OCI-LY3 (cell line): Measurements from ENCODE around the gene LRRC17.

Experiments used
- H2AFZ ChIP-seq: fragments of 200-600, 300-600 bp; shearing (Covaris generic); 2 replicates; pipeline ENCODE4 v1.6.0; 2014; ENCODE audit warnings: antibody characterized with exemption, low read depth, low read length
- H3K27ac ChIP-seq: fragments of 200-600, 300-600 bp; sonication (generic); 2 replicates; pipeline ENCODE4 v1.5.1; 2014; ENCODE audit warnings: mild to moderate bottlenecking, low read length, moderate library complexity, mixed read lengths
- H3K27me3 ChIP-seq: fragments of 200-600, 300-600 bp; sonication (generic); 2 replicates; pipeline ENCODE4 v1.6.1; 2014; ENCODE audit warnings: low read depth, low read length, mixed read lengths
- H3K36me3 ChIP-seq: fragments of 200-600, 300-600 bp; sonication (generic); replicated peaks from 2 replicates; pipeline ENCODE3; 2014; ENCODE audit warnings: low read depth, low read length, mixed read lengths
- H3K4me1 ChIP-seq: fragments of 300-600, 200-600 bp; sonication (generic); 2 replicates; pipeline ENCODE4 v1.6.1; 2014; ENCODE audit warnings: low read length, mixed read lengths
- H3K4me2 ChIP-seq: fragments of 200-600, 300-600 bp; sonication (generic); 2 replicates; pipeline ENCODE4 v1.6.1; 2014; ENCODE audit warnings: low read length, mixed read lengths
- H3K4me3 ChIP-seq: fragments of 300-600, 200-600 bp; sonication (generic); 2 replicates; pipeline ENCODE4 v1.5.1; 2014; ENCODE audit warnings: antibody characterized with exemption, mild to moderate bottlenecking, low read length, moderate library complexity
- H3K79me2 ChIP-seq: fragments of 300-600, 200-600 bp; shearing (Covaris generic); 2 replicates; pipeline ENCODE4 v1.6.1; 2014; ENCODE audit warnings: mild to moderate bottlenecking, low read length, mixed read lengths
- H3K9ac ChIP-seq: fragments of 300-600, 200-600 bp; shearing (Covaris generic); 2 replicates; pipeline ENCODE4 v1.6.0; 2014; ENCODE audit warnings: mild to moderate bottlenecking, low read length, moderate library complexity
- H3K9me3 ChIP-seq: fragments of 200-600, 300-600 bp; shearing (Covaris generic); 2 replicates; pipeline ENCODE4 v1.6.1; 2014; ENCODE audit warnings: low read length, mixed read lengths; ENCODE audit not compliant: insufficient read depth
- H4K20me1 ChIP-seq: fragments of 200-600, 300-600 bp; sonication (generic); 2 replicates; pipeline ENCODE4 v1.6.1; 2016; ENCODE audit warnings: low read length, mixed read lengths; ENCODE audit not compliant: insufficient read depth
- EZH2phosphoT487 ChIP-seq: fragments of 200-600 bp; shearing (Covaris generic); IDR thresholded peaks from 2 replicates; pipeline ENCODE4 v1.6.1; 2018; ENCODE audit warnings: antibody characterized with exemption, mixed run types, low read depth
- TF ChIP-seq, protein P1 (sequence below): fragments of 200-600, 300-600 bp; sonication (generic); IDR thresholded peaks from 2 replicates; pipeline ENCODE4 v1.5.1; 2014; ENCODE audit warnings: antibody characterized with exemption, low read length, low read depth

LRRC17 gene

GRCh38 chr7:102918845-102919244 lies 6.0 kb downstream of the LRRC17 start:
- TF ChIP-seq EZH2phosphoT487 = no peak
- TF ChIP-seq, protein P1, sequence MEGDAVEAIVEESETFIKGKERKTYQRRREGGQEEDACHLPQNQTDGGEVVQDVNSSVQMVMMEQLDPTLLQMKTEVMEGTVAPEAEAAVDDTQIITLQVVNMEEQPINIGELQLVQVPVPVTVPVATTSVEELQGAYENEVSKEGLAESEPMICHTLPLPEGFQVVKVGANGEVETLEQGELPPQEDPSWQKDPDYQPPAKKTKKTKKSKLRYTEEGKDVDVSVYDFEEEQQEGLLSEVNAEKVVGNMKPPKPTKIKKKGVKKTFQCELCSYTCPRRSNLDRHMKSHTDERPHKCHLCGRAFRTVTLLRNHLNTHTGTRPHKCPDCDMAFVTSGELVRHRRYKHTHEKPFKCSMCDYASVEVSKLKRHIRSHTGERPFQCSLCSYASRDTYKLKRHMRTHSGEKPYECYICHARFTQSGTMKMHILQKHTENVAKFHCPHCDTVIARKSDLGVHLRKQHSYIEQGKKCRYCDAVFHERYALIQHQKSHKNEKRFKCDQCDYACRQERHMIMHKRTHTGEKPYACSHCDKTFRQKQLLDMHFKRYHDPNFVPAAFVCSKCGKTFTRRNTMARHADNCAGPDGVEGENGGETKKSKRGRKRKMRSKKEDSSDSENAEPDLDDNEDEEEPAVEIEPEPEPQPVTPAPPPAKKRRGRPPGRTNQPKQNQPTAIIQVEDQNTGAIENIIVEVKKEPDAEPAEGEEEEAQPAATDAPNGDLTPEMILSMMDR = no peak
- no peak overlapping the region for H2AFZ ChIP-seq

DNA sequence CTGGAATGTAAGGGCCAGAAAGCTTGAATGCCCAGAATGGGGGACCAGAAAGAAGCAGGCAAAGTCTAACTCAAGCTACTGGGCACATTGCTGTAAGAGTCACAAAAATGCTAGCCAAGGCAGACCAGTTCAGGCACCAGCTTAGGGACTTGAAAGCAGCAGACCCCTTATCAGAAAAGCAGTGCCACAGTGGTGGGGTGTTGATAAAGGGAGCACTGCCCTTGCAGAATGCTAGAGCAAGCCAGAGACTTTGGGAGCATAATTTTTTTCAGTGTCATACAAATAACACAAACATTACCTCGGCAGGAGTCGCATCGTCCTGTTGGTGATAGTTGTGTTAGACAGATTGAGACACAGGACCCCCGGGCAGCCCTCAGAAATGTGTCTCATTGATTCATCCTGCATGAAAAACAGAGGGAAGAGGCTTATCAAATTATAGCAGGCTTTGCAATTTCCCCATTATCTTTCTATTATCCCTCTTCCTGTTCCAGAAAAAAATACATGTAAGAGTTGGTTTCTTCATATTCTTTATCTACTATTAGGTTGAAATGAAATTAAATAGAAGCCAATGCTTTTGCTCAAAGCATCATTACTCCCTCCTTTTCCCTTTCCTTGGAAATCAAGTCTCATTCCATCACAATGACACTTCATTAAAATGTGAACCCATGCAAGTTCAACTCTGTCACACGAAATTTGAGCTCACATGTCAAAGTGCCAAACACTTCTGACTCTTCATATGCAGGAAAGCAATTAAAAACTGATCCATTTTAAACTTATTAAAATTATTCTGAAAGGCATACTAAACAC lies 13.4 kb downstream of the LRRC17 start:
- H3K9me3 ChIP-seq = no peaks in the 10 kb centered on the region
- H3K27me3 ChIP-seq = peaks cover 7% of the 10 kb centered on the region; the same call in 1 of the 2 replicates
- no peak overlapping the region for H3K9ac ChIP-seq
- H3K4me2 ChIP-seq = no peak overlapping the region
- no peaks in the 10 kb centered on the region for H4K20me1 ChIP-seq
- no peaks in the 10 kb centered on the region for H3K79me2 ChIP-seq
- H3K4me3 ChIP-seq = no peak overlapping the region
- no peaks in the 10 kb centered on the region for H3K4me1 ChIP-seq
- TF ChIP-seq, protein P1 = no peak
- TF ChIP-seq EZH2phosphoT487 = no peak
- no peaks in the 10 kb centered on the region for H3K36me3 ChIP-seq
- H2AFZ ChIP-seq = no peak overlapping the region
- no peak overlapping the region for H3K27ac ChIP-seq

More at GRCh38 chr7:102918845-102919244, 6.0 kb downstream of the LRRC17 start:
- Histone ChIP-seq H3K36me3 (no peaks in the 10 kb centered on the region), H3K79me2 (no peaks in the 10 kb centered on the region), H3K4me1 (no peaks in the 10 kb centered on the region), H3K27me3 (no peaks in the 10 kb centered on the region), H3K9ac (no peak overlapping the region), H3K9me3 (no peaks in the 10 kb centered on the region), H4K20me1 (no peaks in the 10 kb centered on the region), H3K27ac (no peak overlapping the region), H3K4me2 (no peak overlapping the region), H3K4me3 (no peak overlapping the region)

DNA sequence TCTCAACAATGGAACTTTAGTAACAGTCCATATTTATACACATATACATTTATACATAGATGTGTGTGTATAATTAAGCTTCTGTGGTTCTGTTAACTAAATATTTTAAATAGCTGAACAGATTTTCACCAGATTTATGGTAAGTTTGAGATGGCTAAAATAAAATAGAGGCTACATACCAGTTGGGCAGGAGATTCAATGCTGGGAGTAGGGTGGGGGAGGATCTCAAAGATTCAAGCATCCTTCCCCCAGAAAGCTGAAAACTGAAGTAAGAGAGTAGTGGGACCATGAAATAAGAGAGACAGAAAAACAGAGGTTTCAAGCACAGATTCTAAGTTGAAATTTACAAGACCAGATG lies 14.0 kb downstream of the LRRC17 start:
- no peaks in the 10 kb centered on the region for H3K4me1 ChIP-seq
- peaks cover 7% of the 10 kb centered on the region; the same call in 1 of the 2 replicates for H3K27me3 ChIP-seq
- no peaks in the 10 kb centered on the region for H3K36me3 ChIP-seq
- H2AFZ ChIP-seq = no peak overlapping the region
- H3K27ac ChIP-seq = no peak overlapping the region
- no peak overlapping the region for H3K9ac ChIP-seq
- TF ChIP-seq, protein P1 = no peak
- H4K20me1 ChIP-seq = no peaks in the 10 kb centered on the region
- H3K4me3 ChIP-seq = no peak overlapping the region
- no peaks in the 10 kb centered on the region for H3K9me3 ChIP-seq
- H3K79me2 ChIP-seq = no peaks in the 10 kb centered on the region
- H3K4me2 ChIP-seq = no peak overlapping the region

DNA sequence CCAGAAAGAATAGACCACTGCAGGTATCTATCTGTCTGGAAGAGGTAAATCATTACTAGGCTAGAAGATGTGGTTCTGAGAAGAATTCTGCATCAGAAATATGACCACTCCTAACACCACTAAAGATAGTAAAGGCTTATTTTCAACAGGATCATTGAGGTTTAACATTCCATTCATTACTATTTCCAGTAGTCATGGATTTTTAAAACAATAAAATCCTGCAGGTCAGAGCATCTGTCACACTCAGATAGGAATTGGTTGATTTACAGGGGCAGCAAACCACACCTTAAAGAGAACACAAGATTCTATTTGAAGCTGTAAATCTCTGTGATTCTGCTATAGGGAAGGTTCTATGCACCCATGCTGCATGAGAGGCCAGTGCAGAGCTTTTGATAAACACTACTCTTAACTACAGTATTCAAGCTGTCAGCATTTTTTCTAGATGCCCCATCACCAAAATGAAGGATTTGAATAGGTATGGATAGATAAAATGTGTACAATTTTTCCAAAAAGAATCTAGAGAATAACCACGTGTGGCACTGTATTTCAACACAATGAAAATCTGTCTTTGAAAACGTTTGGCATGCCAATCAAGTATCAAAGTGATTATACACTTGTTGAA lies 14.6 kb downstream of the LRRC17 start:
- H3K4me2 ChIP-seq = no peak overlapping the region
- H3K27ac ChIP-seq = no peak overlapping the region
- H3K4me3 ChIP-seq = no peak overlapping the region
- peaks cover 7% of the 10 kb centered on the region; the same call in 1 of the 2 replicates for H3K27me3 ChIP-seq
- no peak for TF ChIP-seq EZH2phosphoT487
- TF ChIP-seq, protein P1 = no peak
- H3K36me3 ChIP-seq = no peaks in the 10 kb centered on the region
- H4K20me1 ChIP-seq = no peaks in the 10 kb centered on the region
- no peak overlapping the region for H2AFZ ChIP-seq
- H3K9ac ChIP-seq = no peak overlapping the region
- no peaks in the 10 kb centered on the region for H3K79me2 ChIP-seq
- no peaks in the 10 kb centered on the region for H3K4me1 ChIP-seq
- no peaks in the 10 kb centered on the region for H3K9me3 ChIP-seq
